HG02870 (cell line): ENCODE results near the gene ZNF786.
"Not testable (repeated sequence)": the region's sequence is repeated elsewhere in the genome, so short reads cannot be mapped to it uniquely, and the experiment has no call there.

Experiments
- ATAC-seq: cut with Tn5 transposase; IDR thresholded peaks from one replicate; pipeline ENCODE4 v1.9.1; 2021; ENCODE audit warnings: mild to moderate bottlenecking, moderate library complexity; ENCODE audit not compliant: unreplicated experiment

The ZNF786 gene

DNA sequence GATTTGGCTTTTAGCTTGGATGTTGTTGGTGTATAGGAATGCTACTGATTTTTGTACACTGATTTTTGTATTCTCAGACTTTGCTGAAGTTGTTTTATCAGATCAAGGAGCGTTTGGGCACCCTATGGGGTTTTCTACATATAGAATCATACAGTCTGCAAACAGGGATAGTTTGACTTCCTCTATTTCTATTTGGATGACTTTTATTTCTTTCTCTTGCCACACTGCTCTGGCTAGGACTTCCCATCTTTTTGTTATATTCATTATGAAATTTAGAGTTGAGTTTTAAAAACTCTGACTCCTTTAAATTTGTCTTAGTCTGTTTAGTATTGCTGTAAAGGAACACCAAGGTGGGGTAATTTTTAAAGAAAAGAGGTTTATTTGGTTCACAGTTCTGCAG lies 4.7 kb downstream of the ZNF786 start:
- no peak for ATAC-seq

DNA sequence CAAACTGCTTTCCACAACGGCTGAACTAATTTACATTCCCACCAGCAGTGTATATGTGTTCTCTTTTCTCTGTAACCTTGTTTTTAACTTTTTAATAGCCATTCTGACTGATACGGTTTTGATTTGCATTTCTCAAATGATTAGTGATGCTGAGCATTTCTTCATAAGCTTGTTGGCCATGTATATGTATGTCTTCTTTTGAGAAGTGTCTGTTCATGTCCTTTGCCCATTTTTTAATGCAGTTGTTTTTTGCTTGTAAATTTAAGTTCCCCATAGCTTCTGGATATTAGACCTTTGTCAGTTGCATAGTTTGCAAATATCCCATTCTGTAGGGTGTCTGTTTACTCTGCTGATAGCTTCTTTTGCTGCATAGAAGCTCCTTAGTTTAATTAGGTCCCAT lies 6.1 kb downstream of the ZNF786 start:
- ATAC-seq = no peak

DNA sequence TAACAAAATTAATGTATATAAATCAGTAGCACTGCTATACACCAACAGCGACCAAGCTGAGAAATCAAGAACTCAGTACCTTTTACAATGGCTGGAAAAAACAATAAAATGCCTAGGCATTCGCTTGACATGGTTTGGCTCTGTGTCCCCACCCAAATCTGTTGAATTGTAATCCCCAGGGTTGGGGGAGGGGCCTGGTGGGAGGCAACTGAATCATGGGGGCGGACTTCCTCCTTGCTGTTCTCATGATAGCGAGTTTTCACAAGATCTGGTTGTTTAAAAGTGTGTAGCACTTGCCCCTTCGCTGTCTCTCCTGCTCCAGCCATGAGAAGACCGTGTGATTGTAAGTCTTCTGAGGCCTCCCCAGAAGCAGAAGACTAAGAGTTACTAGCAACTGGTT lies 8.6 kb downstream of the ZNF786 start:
- ATAC-seq = no peak

- ATAC-seq = no peak
These were observed 12.9 kb downstream of the ZNF786 start for GRCh38 chr7:149077594-149077993.

DNA sequence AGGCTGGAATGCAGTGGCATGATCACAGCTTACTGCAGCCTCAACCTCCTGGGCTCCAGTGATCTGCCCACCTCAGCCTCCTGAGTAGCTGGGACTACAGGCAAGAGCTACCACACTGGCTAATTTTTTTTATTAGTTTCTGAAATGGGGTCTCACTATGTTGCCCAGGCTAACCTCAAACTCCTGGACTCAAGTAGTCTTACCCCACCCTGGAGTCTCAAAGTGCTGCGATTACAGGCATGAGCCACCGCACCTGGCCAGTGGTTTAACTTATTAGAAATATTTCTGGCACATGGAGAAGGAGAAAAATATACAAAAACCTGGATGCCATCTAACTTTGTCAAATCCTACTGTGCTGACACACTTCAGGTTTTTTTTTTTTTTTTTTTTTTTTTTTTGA lies 15.2 kb downstream of the ZNF786 start:
- ATAC-seq = no peak

DNA sequence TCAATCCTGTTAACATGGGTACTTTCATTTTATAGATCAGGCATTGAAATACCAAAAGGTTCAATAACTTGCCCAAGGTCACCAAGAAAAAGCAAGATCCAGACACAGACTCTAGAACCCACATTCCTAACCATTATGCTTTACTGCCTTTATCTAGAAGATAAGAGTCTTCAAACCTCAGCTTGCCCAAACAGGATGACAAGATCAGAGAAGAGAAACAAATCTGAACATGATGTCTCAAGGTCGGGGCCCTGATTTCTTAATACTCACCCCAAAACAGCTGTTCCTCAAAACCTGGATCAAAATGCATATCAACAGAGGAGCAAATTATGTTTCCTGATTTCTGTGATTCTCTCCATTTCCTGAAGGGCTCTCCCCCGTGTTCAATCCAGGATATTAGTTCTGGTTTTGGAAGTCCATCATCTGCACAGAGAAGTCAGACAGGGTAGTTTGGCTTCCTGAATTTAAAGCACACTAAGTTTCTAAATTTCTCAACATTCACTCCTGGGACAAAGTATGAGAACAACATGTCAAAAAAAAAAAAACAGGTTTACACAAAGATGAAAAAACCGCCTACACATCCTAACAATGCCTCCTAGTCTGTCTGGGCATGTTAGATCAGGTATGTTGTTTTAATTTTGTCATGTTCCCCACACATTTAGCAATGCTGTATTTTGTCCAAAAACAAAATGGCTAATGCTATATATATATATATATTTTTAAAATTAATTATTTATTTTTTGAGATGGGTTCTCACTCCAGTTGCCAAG lies 16.2 kb downstream of the ZNF786 start:
- ATAC-seq = no peak

- ATAC-seq = no peak
These were observed 18.1 kb downstream of the ZNF786 start for GRCh38 chr7:149072438-149072775.

GRCh38 chr7:149071641-149072437 lies 18.7 kb downstream of the ZNF786 start:
- no peak for ATAC-seq

- ATAC-seq = no peak
These were observed 19.3 kb downstream of the ZNF786 start for GRCh38 chr7:149071182-149071635.

DNA sequence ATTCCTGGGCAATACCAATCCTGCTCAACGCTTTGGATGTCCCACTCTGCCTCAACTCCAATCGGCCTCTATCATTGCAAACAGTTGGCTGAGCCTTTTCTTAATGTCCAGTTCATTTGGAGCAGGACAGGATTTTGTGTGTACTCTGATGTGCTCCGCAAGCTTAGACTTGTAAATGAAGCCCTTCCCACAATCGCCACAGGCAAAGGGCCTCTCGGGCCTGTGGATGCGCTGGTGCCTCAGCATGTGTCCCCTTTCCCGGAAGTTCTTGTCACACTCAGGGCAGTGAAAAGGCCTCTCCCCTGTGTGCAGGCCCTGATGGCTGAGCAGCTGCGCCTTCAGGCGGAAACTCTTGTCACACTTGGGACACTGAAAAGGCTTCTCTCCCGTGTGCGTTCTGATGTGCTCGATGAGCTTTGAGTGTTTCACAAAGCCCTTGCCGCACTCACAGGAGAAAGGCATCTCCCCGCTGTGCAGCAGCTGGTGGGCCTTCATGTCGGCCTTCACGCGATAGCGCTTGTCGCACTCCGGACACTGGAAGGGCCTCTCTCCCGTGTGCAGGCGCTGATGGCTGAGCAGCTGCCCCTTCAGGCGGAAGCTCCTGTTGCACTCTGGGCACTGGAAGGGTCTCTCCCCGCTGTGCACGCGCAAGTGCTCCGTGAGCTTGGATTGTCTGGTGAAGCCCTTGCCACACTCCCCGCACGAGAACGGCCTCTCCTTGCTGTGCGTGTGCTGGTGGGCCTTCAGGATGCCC lies 20.0 kb downstream of the ZNF786 start:
- no peak for ATAC-seq

GRCh38 chr7:149067869-149068268 lies 22.6 kb downstream of the ZNF786 start:
- no peak for ATAC-seq

DNA sequence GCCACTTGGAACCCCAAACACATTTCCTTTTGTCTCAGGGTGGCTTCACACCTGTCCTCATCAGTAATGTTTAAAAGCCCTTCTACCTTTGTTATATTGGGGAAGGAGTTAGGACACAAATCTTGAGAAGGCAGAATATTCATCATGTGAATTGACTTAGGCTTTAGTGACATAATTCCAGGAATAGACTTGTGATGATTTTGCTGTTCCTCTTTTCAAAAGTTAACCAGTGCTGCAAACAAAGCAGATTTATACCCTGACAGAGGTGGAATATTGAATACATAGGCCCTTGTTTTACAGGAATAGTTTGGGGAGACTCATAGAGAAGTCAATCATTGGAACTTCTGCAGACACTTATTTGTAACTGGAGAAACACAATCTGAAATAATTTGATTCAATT lies 27.0 kb downstream of the ZNF786 start:
- no peak for ATAC-seq

DNA sequence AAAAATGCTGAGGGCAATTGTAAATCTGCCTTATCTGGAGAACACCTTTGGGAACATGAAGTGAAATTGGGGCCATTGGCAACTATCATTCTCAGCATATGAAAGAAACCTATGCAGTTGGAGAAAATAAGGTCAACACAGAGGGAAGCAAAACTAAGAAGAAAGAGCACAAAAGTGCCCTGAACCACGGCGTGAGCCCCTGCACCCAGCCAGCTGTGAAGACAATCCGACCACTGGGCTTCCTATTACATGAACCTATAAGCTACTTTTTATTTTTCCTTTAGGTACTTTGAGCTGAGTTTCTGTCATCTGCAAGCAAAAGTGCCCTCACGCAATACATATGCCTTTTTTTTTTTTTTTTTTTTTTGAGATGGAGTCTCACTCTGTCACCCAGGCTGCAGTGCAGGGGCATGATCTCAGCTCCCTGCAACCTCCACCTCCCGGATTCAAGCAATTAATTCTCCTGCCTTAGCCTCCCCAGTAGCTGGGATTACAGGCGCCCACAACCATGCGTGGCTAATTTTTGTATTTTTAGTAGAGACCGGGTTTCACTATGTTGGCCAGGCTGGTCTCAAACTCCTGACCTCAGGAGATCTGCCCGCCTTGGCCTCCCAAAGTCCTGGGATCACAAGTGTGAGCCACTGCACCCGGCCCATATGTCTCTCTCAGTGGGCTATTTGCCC lies 28.2 kb downstream of the ZNF786 start:
- not testable (repeated sequence) for ATAC-seq

GRCh38 chr7:149060156-149060555 lies 30.4 kb downstream of the ZNF786 start:
- no peak for ATAC-seq

DNA sequence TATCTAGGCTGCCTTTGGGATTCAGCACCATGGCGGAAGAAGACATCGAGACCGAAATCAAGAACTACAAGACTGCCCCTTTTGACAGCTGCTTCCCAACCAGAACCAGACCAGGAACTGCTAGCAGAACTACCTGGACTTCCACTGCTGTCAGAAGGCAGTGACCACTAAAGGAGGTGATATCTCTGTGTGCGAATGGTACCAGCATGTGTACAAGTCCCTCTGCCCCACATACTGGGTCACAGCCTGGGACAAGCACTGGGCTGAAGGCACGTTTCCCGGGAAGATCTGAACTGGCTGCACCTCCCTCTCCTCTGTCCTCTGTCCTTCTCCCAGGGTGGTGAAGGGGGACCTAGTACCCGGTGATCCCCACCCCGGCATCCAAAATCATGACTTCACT lies 36.6 kb downstream of the ZNF786 start:
- no peak for ATAC-seq

DNA sequence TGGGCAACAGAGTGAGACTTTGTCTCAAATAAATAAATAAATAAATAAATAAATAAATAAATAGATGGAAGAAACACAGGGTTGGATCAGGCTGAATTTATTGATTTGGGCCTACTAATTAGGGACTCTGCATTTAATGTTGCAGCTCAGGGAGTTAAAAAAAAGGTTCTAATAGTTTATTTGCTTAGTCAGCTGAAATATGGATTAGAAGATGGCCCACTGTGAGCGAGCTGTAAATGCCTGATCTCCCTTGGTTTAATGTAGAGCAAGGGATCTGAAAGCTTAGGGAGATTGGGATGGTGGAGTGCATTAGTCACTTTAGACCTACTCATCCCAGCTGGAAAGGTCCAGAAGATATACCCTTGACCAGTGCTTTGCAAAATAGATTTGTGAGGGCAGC lies 37.1 kb downstream of the ZNF786 start:
- ATAC-seq = no peak

- ATAC-seq = no peak
These were observed 39.6 kb downstream of the ZNF786 start for GRCh38 chr7:149050941-149051340.

- ATAC-seq = no peak
These were observed 41.7 kb downstream of the ZNF786 start for GRCh38 chr7:149048805-149049204.

DNA sequence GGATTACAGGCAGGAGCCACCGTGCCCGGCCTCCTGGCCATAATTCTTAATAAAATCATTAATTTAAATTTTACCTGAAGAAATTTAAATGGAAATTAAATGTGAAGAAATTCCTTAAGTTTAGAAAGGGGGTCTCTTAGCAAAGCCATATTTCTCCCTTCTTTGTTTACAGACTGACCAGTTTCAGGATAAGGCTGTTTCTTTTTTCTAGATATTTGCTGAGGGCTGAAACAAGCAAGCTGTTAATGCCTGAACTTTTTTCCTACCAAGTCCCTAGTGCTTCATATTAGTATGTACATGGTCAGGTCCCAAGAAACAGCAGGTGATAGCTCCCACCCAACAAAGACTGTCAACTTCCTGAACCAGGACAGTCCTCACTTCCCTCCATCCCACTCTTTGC lies 44.1 kb downstream of the ZNF786 start:
- no peak for ATAC-seq

- ATAC-seq = no peak
These were observed 46.6 kb downstream of the ZNF786 start for GRCh38 chr7:149043936-149044335.

DNA sequence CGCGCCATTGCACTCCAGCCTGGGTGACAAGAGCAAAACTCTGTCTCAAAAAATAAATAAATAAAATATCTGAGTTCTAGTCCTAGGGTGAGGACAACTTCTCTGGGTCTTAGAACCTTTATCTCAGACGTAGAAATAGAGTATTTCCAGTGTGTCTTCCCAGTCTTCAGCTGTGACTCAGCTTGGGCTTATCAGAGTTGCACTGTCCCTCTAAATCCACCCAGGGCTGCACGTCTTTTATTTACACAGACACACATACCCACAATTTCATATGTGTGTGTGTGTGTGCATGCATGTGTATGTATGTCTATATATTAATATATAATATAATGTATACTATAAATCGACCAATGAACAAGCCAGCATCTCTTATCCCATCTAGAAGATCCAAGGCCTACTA lies 49.2 kb downstream of the ZNF786 start:
- ATAC-seq = no peak
